DOHH2 (cell line): ENCODE data around the gene UCN3.

Experiments used
- H3F3A ChIP-seq: fragments of 200-600 bp; sonication (generic), shearing (Covaris generic); 2 replicates; pipeline ENCODE4 v1.6.0; 2016; ENCODE audit warnings: antibody characterized with exemption, mild to moderate bottlenecking; ENCODE audit not compliant: control insufficient read depth, insufficient read depth
- H3K27ac ChIP-seq: fragments of 200-600 bp; sonication (generic); 2 replicates; pipeline ENCODE4 v1.5.1; 2014; ENCODE audit warnings: low read depth, mild to moderate bottlenecking, low read length, moderate library complexity
- H3K27me3 ChIP-seq: fragments of 200-600 bp; sonication (generic); 2 replicates; pipeline ENCODE4 v1.6.1; 2014; ENCODE audit warnings: mild to moderate bottlenecking, low read length, mixed read lengths; ENCODE audit not compliant: control insufficient read depth
- H3K36me3 ChIP-seq: fragments of 200-600 bp; sonication (generic); 2 replicates; pipeline ENCODE4 v1.6.1; 2014; ENCODE audit warnings: mild to moderate bottlenecking, low read length, moderate library complexity, mixed read lengths; ENCODE audit not compliant: control insufficient read depth
- H3K4me1 ChIP-seq: fragments of 200-600 bp; sonication (generic); 2 replicates; pipeline ENCODE4 v1.6.1; 2014; ENCODE audit warnings: mild to moderate bottlenecking, low read length, mixed read lengths; ENCODE audit not compliant: control insufficient read depth
- H3K4me2 ChIP-seq: fragments of 200-600 bp; sonication (generic); 2 replicates; pipeline ENCODE4 v1.6.0; 2014; ENCODE audit warnings: mild to moderate bottlenecking, low read length, moderate library complexity
- H3K4me3 ChIP-seq: fragments of 200-600 bp; sonication (generic); 2 replicates; pipeline ENCODE4 v1.5.1; 2014; ENCODE audit warnings: mild to moderate bottlenecking, low read length, mixed read lengths
- H3K79me2 ChIP-seq: fragments of 200-600 bp; sonication (generic); 2 replicates; pipeline ENCODE4 v1.6.1; 2014; ENCODE audit warnings: mild to moderate bottlenecking, low read length, mixed read lengths; ENCODE audit not compliant: control insufficient read depth
- H3K9me2 ChIP-seq: fragments of 200-600 bp; sonication (generic); replicated peaks from 2 replicates; pipeline ENCODE4 v1.6.1; 2014; ENCODE audit warnings: mild to moderate bottlenecking, low read length, mixed read lengths; ENCODE audit not compliant: control insufficient read depth
- H3K9me3 ChIP-seq: fragments of 200-600 bp; sonication (generic); 2 replicates; pipeline ENCODE4 v1.6.1; 2014; ENCODE audit warnings: antibody characterized with exemption, low read length, mixed read lengths; ENCODE audit not compliant: control insufficient read depth, insufficient read depth
- H4K20me1 ChIP-seq: fragments of 200-600 bp; sonication (generic); 2 replicates; pipeline ENCODE4 v1.6.0; 2014; ENCODE audit warnings: low read depth, mild to moderate bottlenecking, antibody characterized with exemption, low read length, moderate library complexity; ENCODE audit not compliant: control insufficient read depth, insufficient read depth
- EZH2phosphoT487 ChIP-seq: fragments of 200-600 bp; sonication (generic); IDR thresholded peaks from 2 replicates; pipeline ENCODE4 v1.6.1; 2017; ENCODE audit warnings: borderline replicate concordance, mild to moderate bottlenecking, antibody characterized with exemption, low read length, moderate library complexity, mixed read lengths
- TF ChIP-seq, protein P1 (sequence below): fragments of 200-600 bp; sonication (generic); IDR thresholded peaks from one replicate; pipeline ENCODE4 v1.5.1; 2014; ENCODE audit warnings: antibody characterized with exemption, mild to moderate bottlenecking, low read depth, low read length; ENCODE audit not compliant: poor library complexity, severe bottlenecking

Gene UCN3

DNA sequence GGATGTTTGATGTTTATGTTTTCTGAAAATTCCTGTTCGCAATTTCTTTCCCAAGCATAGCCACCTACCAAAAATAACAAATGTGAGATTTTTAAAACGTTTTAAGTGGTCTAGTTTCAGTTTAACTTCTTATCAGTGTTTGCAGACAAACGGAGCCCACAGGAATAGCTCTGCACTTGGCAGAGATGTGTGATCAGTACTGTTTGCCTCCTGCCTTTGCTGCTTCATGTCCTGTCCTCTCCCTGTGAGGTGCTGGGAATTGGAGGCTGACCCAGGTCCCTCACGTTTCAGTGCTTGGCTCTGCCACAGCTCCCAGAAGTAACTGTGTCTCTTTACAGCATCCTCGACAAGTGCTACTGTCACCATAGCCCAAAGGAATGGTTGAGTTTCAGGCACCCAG lies 1.2 kb downstream of the UCN3 start:
- Histone ChIP-seq H3K4me3 (no peak overlapping the region), H3K27me3 (0 out of 2 replicates have a peak, but pooled peaks cover 5% of the 10 kb centered on the region), H3K79me2 (no peaks in the 10 kb centered on the region), H3F3A (peaks cover 8% of the 10 kb centered on the region), H3K4me2 (no peak overlapping the region), H3K4me1 (no peaks in the 10 kb centered on the region), H3K9me2 (no peaks in the 10 kb centered on the region), H3K27ac (no peak overlapping the region), H3K9me3 (peaks cover 4% of the 10 kb centered on the region), H4K20me1 (no peaks in the 10 kb centered on the region), H3K36me3 (no peaks in the 10 kb centered on the region)
- TF ChIP-seq EZH2phosphoT487 = no peak
- TF ChIP-seq, protein P1, sequence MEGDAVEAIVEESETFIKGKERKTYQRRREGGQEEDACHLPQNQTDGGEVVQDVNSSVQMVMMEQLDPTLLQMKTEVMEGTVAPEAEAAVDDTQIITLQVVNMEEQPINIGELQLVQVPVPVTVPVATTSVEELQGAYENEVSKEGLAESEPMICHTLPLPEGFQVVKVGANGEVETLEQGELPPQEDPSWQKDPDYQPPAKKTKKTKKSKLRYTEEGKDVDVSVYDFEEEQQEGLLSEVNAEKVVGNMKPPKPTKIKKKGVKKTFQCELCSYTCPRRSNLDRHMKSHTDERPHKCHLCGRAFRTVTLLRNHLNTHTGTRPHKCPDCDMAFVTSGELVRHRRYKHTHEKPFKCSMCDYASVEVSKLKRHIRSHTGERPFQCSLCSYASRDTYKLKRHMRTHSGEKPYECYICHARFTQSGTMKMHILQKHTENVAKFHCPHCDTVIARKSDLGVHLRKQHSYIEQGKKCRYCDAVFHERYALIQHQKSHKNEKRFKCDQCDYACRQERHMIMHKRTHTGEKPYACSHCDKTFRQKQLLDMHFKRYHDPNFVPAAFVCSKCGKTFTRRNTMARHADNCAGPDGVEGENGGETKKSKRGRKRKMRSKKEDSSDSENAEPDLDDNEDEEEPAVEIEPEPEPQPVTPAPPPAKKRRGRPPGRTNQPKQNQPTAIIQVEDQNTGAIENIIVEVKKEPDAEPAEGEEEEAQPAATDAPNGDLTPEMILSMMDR = no peak

DNA sequence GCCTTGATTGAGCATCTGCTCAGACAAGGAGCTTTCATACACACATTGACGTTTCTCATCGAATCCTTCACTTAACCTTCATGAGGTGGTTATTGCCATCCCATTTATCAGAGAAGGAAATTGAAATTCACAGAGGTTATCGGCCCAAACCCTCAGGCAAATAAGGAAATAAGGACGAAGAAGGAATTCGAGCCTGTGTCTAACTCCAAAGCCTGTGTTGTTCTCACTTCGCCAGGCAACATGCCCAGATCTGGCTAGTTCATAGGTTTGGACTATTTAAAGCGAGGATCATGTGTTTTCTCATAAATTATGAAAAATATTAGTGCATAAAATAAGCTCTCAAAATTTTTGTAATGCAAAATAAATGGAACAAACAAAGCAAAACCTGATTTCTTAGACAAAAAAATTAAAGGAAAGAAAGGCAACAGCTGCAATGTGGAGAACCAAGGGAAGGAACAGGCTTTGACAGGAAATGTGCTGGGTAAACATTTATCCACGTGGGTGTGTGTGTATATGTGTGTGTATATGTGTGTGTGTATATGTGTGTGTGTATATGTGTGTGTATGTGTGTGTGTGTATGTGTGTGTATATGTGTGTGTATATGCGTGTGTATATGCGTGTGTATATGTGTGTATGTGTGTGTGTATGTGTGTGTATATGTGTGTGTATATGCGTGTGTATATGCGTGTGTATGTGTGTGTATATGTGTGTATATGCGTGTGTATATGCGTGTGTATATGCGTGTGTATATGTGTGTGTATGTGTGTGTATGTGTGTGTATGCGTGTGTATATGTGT lies 4.8 kb downstream of the UCN3 start:
- no peak overlapping the region for H3K4me2 ChIP-seq
- H3K27me3 ChIP-seq = 0 out of 2 replicates have a peak, but pooled peaks cover 5% of the 10 kb centered on the region
- TF ChIP-seq EZH2phosphoT487 = no peak
- TF ChIP-seq, protein P1 = no peak
- H3K9me3 ChIP-seq = peaks cover 18% of the 10 kb centered on the region
- peaks cover 12% of the 10 kb centered on the region for H3F3A ChIP-seq
- H3K27ac ChIP-seq = no peak overlapping the region
- H3K36me3 ChIP-seq = no peaks in the 10 kb centered on the region
- H3K4me3 ChIP-seq = no peak overlapping the region
- H3K9me2 ChIP-seq = no peaks in the 10 kb centered on the region
- no peaks in the 10 kb centered on the region for H4K20me1 ChIP-seq
- H3K79me2 ChIP-seq = no peaks in the 10 kb centered on the region
- H3K4me1 ChIP-seq = no peaks in the 10 kb centered on the region

DNA sequence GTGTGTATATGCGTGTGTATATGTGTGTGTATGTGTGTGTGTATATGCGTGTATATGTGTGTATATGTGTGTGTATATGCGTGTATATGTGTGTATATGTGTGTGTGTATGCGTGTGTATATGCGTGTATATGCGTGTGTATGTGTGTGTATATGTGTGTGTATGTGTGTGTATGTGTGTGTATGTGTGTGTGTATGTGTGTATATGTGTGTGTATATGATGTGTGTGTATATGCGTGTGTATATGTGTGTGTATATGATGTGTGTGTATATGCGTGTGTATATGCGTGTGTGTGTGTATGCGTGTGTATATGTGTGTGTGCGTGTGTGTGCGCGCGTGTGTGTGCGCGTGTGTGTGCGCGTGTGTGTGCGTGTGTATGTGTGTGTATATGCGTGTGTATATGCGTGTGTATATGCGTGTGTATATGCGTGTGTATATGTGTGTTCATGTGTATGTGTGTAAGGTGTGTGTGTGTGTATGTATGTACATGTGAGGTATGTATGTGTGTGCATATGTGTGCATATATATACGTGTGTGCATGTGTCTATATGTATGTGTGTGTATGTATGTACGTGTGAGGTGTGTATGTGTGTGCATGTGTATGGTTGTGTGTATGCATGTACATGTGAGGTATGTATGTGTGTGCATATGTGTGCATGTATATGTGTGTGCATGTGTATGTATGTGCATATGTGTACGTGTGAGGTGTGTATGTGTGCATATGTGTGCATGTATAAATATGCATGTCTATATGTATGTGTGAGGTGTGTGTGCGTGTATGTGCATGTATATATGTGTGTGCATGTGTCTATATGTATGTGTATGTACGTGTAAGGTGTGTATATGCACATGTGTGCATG lies 6.0 kb downstream of the UCN3 start:
- H3K4me3 ChIP-seq = no peak overlapping the region
- no peaks in the 10 kb centered on the region for H3K79me2 ChIP-seq
- no peaks in the 10 kb centered on the region for H3K4me1 ChIP-seq
- H3K4me2 ChIP-seq = no peak overlapping the region
- H3F3A ChIP-seq = peaks cover 12% of the 10 kb centered on the region
- peaks cover 18% of the 10 kb centered on the region for H3K9me3 ChIP-seq
- 0 out of 2 replicates have a peak, but pooled peaks cover 5% of the 10 kb centered on the region for H3K27me3 ChIP-seq
- no peak overlapping the region for H3K27ac ChIP-seq
- H3K9me2 ChIP-seq = no peaks in the 10 kb centered on the region
- no peak for TF ChIP-seq EZH2phosphoT487
- TF ChIP-seq, protein P1 = no peak
- no peaks in the 10 kb centered on the region for H4K20me1 ChIP-seq
- H3K36me3 ChIP-seq = no peaks in the 10 kb centered on the region
